IPS-18a (cell line): ENCODE results near the gene FLACC1.
"Not testable (repeated sequence)": the region's sequence is repeated elsewhere in the genome, so short reads cannot be mapped to it uniquely, and the experiment has no call there.

Experiments
- H3K27ac ChIP-seq: one replicate; pipeline ENCODE4 v1.5.1; 2013; ENCODE audit warnings: low read length
- H3K27me3 ChIP-seq: one replicate; pipeline ENCODE4 v1.6.1; 2013; ENCODE audit warnings: mild to moderate bottlenecking, low read length; ENCODE audit not compliant: control insufficient read depth, insufficient read depth
- H3K36me3 ChIP-seq: one replicate; pipeline ENCODE4 v1.6.1; 2013; ENCODE audit warnings: low read depth, low read length; ENCODE audit not compliant: control insufficient read depth
- H3K4me1 ChIP-seq: one replicate; pipeline ENCODE4 v1.6.1; 2013; ENCODE audit warnings: low read depth, low read length; ENCODE audit not compliant: control insufficient read depth
- H3K4me3 ChIP-seq: one replicate; pipeline ENCODE4 v1.5.1; 2013; ENCODE audit warnings: low read length
- H3K9ac ChIP-seq: one replicate; pipeline ENCODE4 v1.6.1; 2013; ENCODE audit warnings: mild to moderate bottlenecking, low read length, moderate library complexity
- H3K9me3 ChIP-seq: one replicate; pipeline ENCODE4 v1.6.1; 2013; ENCODE audit warnings: low read depth, low read length; ENCODE audit not compliant: control insufficient read depth

FLACC1 gene

DNA sequence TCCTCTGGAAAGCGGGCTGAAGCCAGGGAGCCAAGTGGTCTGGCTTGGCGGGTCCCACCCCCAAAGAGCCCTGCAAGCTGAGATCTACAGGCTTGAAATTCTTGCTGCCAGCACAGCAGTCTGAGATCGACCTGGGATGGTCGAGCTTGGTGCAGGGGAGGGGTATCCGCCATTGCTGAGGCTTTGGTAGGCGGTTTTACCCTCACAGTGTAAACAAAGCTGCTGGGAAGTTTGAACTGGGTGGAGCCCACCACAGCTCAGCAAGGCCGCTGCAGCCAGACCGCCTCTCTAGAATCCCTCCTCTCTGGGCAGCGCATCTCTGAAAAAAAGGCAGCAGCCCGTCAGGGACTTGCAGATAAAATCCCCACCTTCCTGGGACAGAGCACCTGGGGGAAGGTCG lies 12.6 kb upstream of the FLACC1 start:
- Histone ChIP-seq H3K9me3 (no peaks in the 10 kb centered on the region), H3K9ac (no peak overlapping the region), H3K4me3 (no peak overlapping the region), H3K36me3 (no peaks in the 10 kb centered on the region), H3K27ac (no peak overlapping the region), H3K4me1 (no peaks in the 10 kb centered on the region), H3K27me3 (no peaks in the 10 kb centered on the region)

- not testable (repeated sequence) for H3K27ac ChIP-seq, H3K4me1 ChIP-seq, H3K36me3 ChIP-seq, H3K9ac ChIP-seq, H3K27me3 ChIP-seq, H3K9me3 ChIP-seq, H3K4me3 ChIP-seq
Observed at GRCh38 chr2:201369318-201369717, 12.2 kb upstream of the FLACC1 start.

- H3K27ac ChIP-seq = no peak overlapping the region
- H3K9me3 ChIP-seq = no peaks in the 10 kb centered on the region
- no peaks in the 10 kb centered on the region for H3K36me3 ChIP-seq
- no peaks in the 10 kb centered on the region for H3K4me1 ChIP-seq
- H3K27me3 ChIP-seq = no peaks in the 10 kb centered on the region
- H3K9ac ChIP-seq = no peak overlapping the region
- no peak overlapping the region for H3K4me3 ChIP-seq
Observed at GRCh38 chr2:201366146-201366545, 9.0 kb upstream of the FLACC1 start.

GRCh38 chr2:201363857-201364560 lies 6.9 kb upstream of the FLACC1 start:
- Histone ChIP-seq H3K27me3 (no peaks in the 10 kb centered on the region), H3K9me3 (no peaks in the 10 kb centered on the region), H3K27ac (no peak overlapping the region), H3K4me3 (no peak overlapping the region), H3K9ac (no peak overlapping the region), H3K4me1 (no peaks in the 10 kb centered on the region), H3K36me3 (no peaks in the 10 kb centered on the region)

GRCh38 chr2:201362396-201362795 lies 5.3 kb upstream of the FLACC1 start:
- H3K4me3 ChIP-seq = no peak overlapping the region
- H3K27me3 ChIP-seq = no peaks in the 10 kb centered on the region
- H3K4me1 ChIP-seq = no peaks in the 10 kb centered on the region
- H3K27ac ChIP-seq = no peak overlapping the region
- H3K36me3 ChIP-seq = no peaks in the 10 kb centered on the region
- no peak overlapping the region for H3K9ac ChIP-seq
- no peaks in the 10 kb centered on the region for H3K9me3 ChIP-seq

GRCh38 chr2:201361078-201361733 lies 4.1 kb upstream of the FLACC1 start:
- Histone ChIP-seq H3K4me3 (no peak overlapping the region), H3K4me1 (no peaks in the 10 kb centered on the region), H3K36me3 (no peaks in the 10 kb centered on the region), H3K9me3 (no peaks in the 10 kb centered on the region), H3K27me3 (no peaks in the 10 kb centered on the region), H3K27ac (no peak overlapping the region), H3K9ac (no peak overlapping the region)

- no peaks in the 10 kb centered on the region for H3K36me3 ChIP-seq
Observed at GRCh38 chr2:201360256-201360655, 3.1 kb upstream of the FLACC1 start.

DNA sequence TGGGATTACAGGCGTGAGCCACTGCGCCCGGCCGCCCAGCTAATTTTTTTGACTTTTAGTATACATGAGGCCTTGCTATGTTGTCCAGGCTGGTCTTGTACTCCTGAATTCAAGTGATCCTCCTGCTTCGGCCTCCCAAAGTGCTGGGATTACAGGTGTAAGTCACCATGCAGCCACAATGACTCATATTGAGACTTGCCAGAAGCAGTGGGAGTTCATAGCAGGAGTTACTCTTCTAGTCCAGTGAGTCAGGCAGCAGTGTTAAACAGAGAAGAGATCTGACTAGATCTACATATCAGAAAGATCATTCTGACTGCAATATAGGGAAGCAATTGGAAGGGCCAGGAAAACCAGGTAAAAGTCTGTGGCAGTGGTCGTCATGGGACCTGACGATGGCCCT lies 1.5 kb upstream of the FLACC1 start:
- H3K36me3 ChIP-seq = no peaks in the 10 kb centered on the region
- H3K4me3 ChIP-seq = no peak overlapping the region
- no peak overlapping the region for H3K9ac ChIP-seq
- H3K27ac ChIP-seq = no peak overlapping the region
- no peaks in the 10 kb centered on the region for H3K9me3 ChIP-seq
- H3K4me1 ChIP-seq = no peaks in the 10 kb centered on the region
- no peaks in the 10 kb centered on the region for H3K27me3 ChIP-seq

More at GRCh38 chr2:201360256-201360655, 3.1 kb upstream of the FLACC1 start:
- Histone ChIP-seq H3K9ac (no peak overlapping the region), H3K9me3 (no peaks in the 10 kb centered on the region), H3K4me3 (no peak overlapping the region), H3K4me1 (no peaks in the 10 kb centered on the region), H3K27me3 (no peaks in the 10 kb centered on the region), H3K27ac (no peak overlapping the region)

DNA sequence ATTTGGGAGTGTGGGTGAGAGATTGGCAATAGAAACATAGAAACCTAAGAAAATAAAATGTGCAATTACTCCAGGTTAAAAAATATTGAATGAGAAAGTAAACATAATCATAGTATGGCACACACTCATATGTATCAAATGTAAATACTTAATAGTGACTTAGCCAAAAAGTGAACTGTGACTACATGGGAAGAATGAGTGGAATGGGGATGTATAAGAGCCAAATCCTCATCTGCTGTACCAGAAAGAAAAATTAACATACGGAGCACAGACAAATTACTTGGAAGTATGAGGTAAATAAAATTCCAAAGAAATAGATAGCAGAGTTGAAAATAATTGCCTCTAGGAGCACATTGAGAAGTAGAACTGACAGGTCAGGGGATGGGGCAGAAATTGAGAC lies 4.0 kb downstream of the FLACC1 start:
- H3K4me1 ChIP-seq = no peaks in the 10 kb centered on the region
- no peaks in the 10 kb centered on the region for H3K27me3 ChIP-seq
- H3K4me3 ChIP-seq = no peak overlapping the region
- H3K36me3 ChIP-seq = no peaks in the 10 kb centered on the region
- H3K27ac ChIP-seq = no peak overlapping the region
- H3K9ac ChIP-seq = no peak overlapping the region
- no peaks in the 10 kb centered on the region for H3K9me3 ChIP-seq

GRCh38 chr2:201350879-201351278 lies 6.3 kb downstream of the FLACC1 start:
- H3K4me3 ChIP-seq = no peak overlapping the region
- H3K9ac ChIP-seq = no peak overlapping the region
- no peaks in the 10 kb centered on the region for H3K9me3 ChIP-seq
- no peaks in the 10 kb centered on the region for H3K27me3 ChIP-seq
- H3K36me3 ChIP-seq = no peaks in the 10 kb centered on the region
- H3K4me1 ChIP-seq = no peaks in the 10 kb centered on the region
- no peak overlapping the region for H3K27ac ChIP-seq

- Histone ChIP-seq H3K9ac (no peak overlapping the region), H3K36me3 (no peaks in the 10 kb centered on the region)
Observed at GRCh38 chr2:201349601-201350000, 7.5 kb downstream of the FLACC1 start.

DNA sequence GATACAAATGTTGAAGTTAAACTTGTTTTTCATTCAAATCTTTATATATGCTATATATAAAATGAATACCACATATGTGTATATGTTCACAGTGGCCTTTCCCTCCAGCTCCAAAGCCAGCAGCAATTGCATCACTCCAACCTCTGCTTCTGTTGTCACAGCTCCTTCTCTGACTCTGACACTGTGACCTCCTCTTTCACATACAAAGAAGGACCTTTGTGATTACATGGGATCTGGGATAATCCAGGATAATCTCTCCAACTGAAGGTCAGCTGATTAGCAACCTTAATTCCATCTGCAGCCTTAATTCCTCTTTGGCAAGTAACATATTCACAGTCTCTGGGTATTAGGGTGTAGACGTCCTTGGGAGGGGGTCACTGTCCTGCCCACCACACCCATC lies 8.4 kb downstream of the FLACC1 start:
- no peak overlapping the region for H3K4me3 ChIP-seq
- no peaks in the 10 kb centered on the region for H3K4me1 ChIP-seq
- H3K36me3 ChIP-seq = no peaks in the 10 kb centered on the region
- no peaks in the 10 kb centered on the region for H3K9me3 ChIP-seq
- H3K27ac ChIP-seq = no peak overlapping the region
- no peak overlapping the region for H3K9ac ChIP-seq
- H3K27me3 ChIP-seq = no peaks in the 10 kb centered on the region

More at GRCh38 chr2:201349601-201350000, 7.5 kb downstream of the FLACC1 start:
- Histone ChIP-seq H3K9me3 (no peaks in the 10 kb centered on the region), H3K27me3 (no peaks in the 10 kb centered on the region), H3K4me3 (no peak overlapping the region), H3K27ac (no peak overlapping the region), H3K4me1 (no peaks in the 10 kb centered on the region)
